Keratinocyte (primary cell): ENCODE data around the gene MX1. TPM values are rescaled to one million over a fixed set of nuclear protein-coding genes. Genes with fewer than 3 reads are reported as not detected.

Experiments
- DNase-seq: peaks from one replicate; pipeline ENCODE4 v3.0.0-alpha.2; 2011; ENCODE audit warnings: low read depth, missing footprints, low spot score
- FAIRE-seq: peaks from 2 replicates; lab custom pipeline; 2011; peaks lifted over from hg19 to GRCh38; lab: Jason Lieb, UNC
- H2AFZ ChIP-seq: 2 replicates; pipeline ENCODE4 v1.6.0; 2012; ENCODE audit warnings: low read length, control low read depth, inconsistent platforms; ENCODE audit not compliant: control insufficient read depth
- H3K27ac ChIP-seq: 2 replicates; pipeline ENCODE4 v1.5.1; 2011; ENCODE audit warnings: low read length; ENCODE audit not compliant: control insufficient read depth, insufficient read depth
- H3K27me3 ChIP-seq: 3 replicates; pipeline ENCODE4 v1.6.0; 2011; ENCODE audit warnings: low read length; ENCODE audit not compliant: control insufficient read depth, insufficient read depth; ENCODE audit errors: extremely low read depth
- H3K36me3 ChIP-seq, 2 experiments: 2 replicates in 1 of 2; 3 replicates in 1 of 2; pipeline ENCODE4 v1.5.1; 2011; ENCODE audit warnings: low read length in 2 of 2, mild to moderate bottlenecking in 1 of 2; ENCODE audit not compliant: control insufficient read depth in 2 of 2, insufficient read depth in 2 of 2; ENCODE audit errors: extremely low read depth in 1 of 2
- H3K4me1 ChIP-seq: 3 replicates; pipeline ENCODE4 v1.5.1; 2011; ENCODE audit warnings: low read length; ENCODE audit not compliant: control insufficient read depth, insufficient read depth; ENCODE audit errors: extremely low read depth
- H3K4me2 ChIP-seq: 3 replicates; pipeline ENCODE4 v1.6.0; 2011; ENCODE audit warnings: low read depth, low read length; ENCODE audit not compliant: control insufficient read depth, insufficient read depth; ENCODE audit errors: extremely low read depth
- H3K4me3 ChIP-seq, 3 experiments: fragments of 200-600 bp in 1 of 3; sonication (generic) in 1 of 3; 2 replicates in 2 of 3; 3 replicates in 1 of 3; pipeline ENCODE4 v1.5.1; 2011 to 2016; ENCODE audit warnings: low read length in 3 of 3, mild to moderate bottlenecking in 3 of 3, control low read depth in 2 of 3, inconsistent platforms in 1 of 3, low read depth in 1 of 3, mixed read lengths in 1 of 3, mixed run types in 1 of 3, moderate library complexity in 1 of 3; ENCODE audit not compliant: control insufficient read depth in 2 of 3, insufficient read depth in 2 of 3; ENCODE audit errors: extremely low read depth in 1 of 3
- H3K79me2 ChIP-seq: 2 replicates; pipeline ENCODE4 v1.6.0; 2012; ENCODE audit warnings: low read length; ENCODE audit not compliant: control insufficient read depth, insufficient read depth
- H3K9ac ChIP-seq: 3 replicates; pipeline ENCODE4 v1.6.0; 2011; ENCODE audit warnings: low read length; ENCODE audit not compliant: control insufficient read depth, insufficient read depth; ENCODE audit errors: extremely low read depth
- H3K9me1 ChIP-seq: 3 replicates; pipeline ENCODE4 v1.6.0; 2011; ENCODE audit warnings: low read length; ENCODE audit not compliant: control insufficient read depth, insufficient read depth; ENCODE audit errors: extremely low read depth
- H3K9me3 ChIP-seq: 2 replicates; pipeline ENCODE4 v1.5.1; 2012; ENCODE audit warnings: low read depth, low read length; ENCODE audit not compliant: control insufficient read depth
- H4K20me1 ChIP-seq: 3 replicates; pipeline ENCODE4 v1.6.0; 2011; ENCODE audit warnings: low read length; ENCODE audit not compliant: control insufficient read depth, insufficient read depth; ENCODE audit errors: extremely low read depth
- EZH2 ChIP-seq: IDR thresholded peaks from one replicate; pipeline ENCODE4 v1.6.1; 2012; ENCODE audit warnings: inconsistent platforms, mild to moderate bottlenecking, low read length, moderate library complexity
- dilution Hi-C: fragments of 300-500 bp; cut with MboI; formaldehyde crosslinking; loops from one replicate; pipeline ENCODE4 v1.7.0; 2020; ENCODE audit warnings: low sequenced_read_pairs; ENCODE audit not compliant: extremely low pct_ligation_motif_present
- polyA plus RNA-seq, 5 experiments: library from polyadenylated mRNA; depleted of rRNA in 3 of 5; stranded (reverse) in 3 of 5; stranded (forward) in 1 of 5; unstranded in 1 of 5; fragments of >200 nt; gene quantifications; 1 replicate in 1 of 5; 2 replicates in 3 of 5; 3 replicates in 1 of 5; pipeline versions ENCODE4 v1.2.1 to v1.2.3, GENCODE V29; 2011 to 2012; ENCODE audit warnings: missing spikeins in 2 of 5, low read depth in 1 of 5, low replicate concordance in 1 of 5
- TF ChIP-seq, protein P1 (sequence below), 3 experiments: IDR thresholded peaks in 1 of 3; conservative IDR thresholded peaks in 1 of 3; optimal IDR thresholded peaks in 1 of 3; 2 replicates in 2 of 3; 3 replicates in 1 of 3; pipeline versions ENCODE3 to v1.5.1; 2011; ENCODE audit warnings: low read length in 3 of 3, mild to moderate bottlenecking in 3 of 3, moderate library complexity in 2 of 3, control low read depth in 1 of 3, inconsistent platforms in 1 of 3; ENCODE audit not compliant: insufficient read depth in 2 of 3; ENCODE audit errors: extremely low read depth in 1 of 3

MX1 gene
- polyA plus RNA-seq, 1 donor (not counting 4 experiments of a cell fraction or from before 2014, with no cell fraction given): 151 TPM

DNA sequence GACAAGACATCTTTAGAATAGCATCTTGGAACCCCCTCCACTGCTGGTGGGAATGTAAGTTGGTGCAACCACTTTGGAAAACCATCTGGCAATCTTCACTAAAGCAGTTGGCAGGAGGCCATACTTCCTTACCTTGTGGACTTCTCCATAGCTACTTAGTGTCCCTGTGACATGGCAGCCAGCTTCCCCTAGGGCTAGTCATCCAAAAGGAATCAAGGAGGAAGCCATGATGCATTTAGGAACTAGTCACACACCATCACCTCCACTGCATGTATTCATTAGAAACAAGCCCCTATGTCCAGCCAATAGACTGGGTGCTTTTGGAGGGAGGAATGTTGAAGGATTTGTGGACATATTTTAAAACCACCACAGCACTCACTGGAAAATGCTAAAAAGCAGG is 44.3 kb upstream of the MX1 start:
- Histone ChIP-seq H3K4me3 (no peak overlapping the region), H3K9ac (no peak overlapping the region), H3K79me2 (no peaks in the 10 kb centered on the region), H2AFZ (no peak overlapping the region), H4K20me1 (no peaks in the 10 kb centered on the region), H3K9me1 (no peaks in the 10 kb centered on the region), H3K27ac (no peak overlapping the region), H3K4me1 (no peaks in the 10 kb centered on the region), H3K36me3 (no peaks in the 10 kb centered on the region), H3K9me3 (no peaks in the 10 kb centered on the region), H3K27me3 (peaks cover 21% of the 10 kb centered on the region), H3K4me2 (no peak overlapping the region)
- FAIRE-seq (no peak), DNase-seq (no peak)
- TF ChIP-seq, protein P1, sequence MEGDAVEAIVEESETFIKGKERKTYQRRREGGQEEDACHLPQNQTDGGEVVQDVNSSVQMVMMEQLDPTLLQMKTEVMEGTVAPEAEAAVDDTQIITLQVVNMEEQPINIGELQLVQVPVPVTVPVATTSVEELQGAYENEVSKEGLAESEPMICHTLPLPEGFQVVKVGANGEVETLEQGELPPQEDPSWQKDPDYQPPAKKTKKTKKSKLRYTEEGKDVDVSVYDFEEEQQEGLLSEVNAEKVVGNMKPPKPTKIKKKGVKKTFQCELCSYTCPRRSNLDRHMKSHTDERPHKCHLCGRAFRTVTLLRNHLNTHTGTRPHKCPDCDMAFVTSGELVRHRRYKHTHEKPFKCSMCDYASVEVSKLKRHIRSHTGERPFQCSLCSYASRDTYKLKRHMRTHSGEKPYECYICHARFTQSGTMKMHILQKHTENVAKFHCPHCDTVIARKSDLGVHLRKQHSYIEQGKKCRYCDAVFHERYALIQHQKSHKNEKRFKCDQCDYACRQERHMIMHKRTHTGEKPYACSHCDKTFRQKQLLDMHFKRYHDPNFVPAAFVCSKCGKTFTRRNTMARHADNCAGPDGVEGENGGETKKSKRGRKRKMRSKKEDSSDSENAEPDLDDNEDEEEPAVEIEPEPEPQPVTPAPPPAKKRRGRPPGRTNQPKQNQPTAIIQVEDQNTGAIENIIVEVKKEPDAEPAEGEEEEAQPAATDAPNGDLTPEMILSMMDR (optimal IDR thresholded peaks at IDR 0.05 in 1 of 3, IDR thresholded peaks at IDR 0.05 in 1 of 3, conservative IDR thresholded peaks at IDR 0.05 in 1 of 3; ENCODE audit: extremely low read depth in 1 of 3, insufficient read depth in 2 of 3, low read length in 3 of 3): no peak
- TF ChIP-seq EZH2: no peak
- dilution Hi-C loops: no loop called here

DNA sequence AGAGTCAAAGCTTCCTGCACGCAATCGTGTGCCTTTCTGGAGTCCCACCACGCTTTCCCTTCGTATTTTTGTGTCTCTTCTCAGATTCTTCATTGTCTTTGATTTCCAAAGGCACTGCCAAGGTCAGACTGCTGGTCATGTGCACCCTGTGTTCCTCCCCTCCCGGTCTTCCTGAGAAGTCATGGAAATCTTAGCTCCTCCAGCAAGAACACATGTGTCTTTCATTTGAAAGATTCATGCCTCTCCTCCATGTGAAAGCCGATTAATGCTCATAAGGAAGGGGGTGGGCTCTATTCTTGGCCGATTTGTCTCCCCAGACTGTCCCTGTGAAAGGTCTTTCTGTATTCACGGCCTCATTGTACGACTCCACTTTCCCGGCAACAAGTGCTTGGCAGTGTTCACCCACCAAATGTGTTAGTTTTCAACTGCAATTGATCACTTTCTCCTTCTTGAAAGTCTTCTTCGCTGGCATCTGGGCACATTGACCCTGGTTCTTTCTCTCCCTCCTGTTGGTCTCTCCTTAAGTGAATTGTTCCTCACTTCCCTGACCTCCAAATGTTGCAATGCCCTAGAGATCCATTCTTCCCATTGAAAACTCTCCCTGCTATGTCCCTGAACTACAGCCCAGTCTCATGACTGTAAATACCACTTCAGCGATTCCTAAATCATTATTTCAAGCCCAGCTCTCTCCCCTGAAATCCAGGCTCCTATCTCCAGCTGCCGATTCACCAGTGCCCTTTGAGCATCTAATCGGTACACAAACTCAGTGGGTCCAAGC is 38.8 kb upstream of the MX1 start:
- Histone ChIP-seq H2AFZ (no peak overlapping the region), H3K27ac (no peak overlapping the region), H3K27me3 (peaks cover 4% of the 10 kb centered on the region), H3K4me2 (no peak overlapping the region), H3K4me3 (no peak overlapping the region), H4K20me1 (no peaks in the 10 kb centered on the region), H3K9me1 (no peaks in the 10 kb centered on the region), H3K36me3 (no peaks in the 10 kb centered on the region), H3K9me3 (no peaks in the 10 kb centered on the region), H3K4me1 (no peaks in the 10 kb centered on the region), H3K9ac (no peak overlapping the region), H3K79me2 (no peaks in the 10 kb centered on the region)
- FAIRE-seq: no peak
- dilution Hi-C loops: no loop called here
- TF ChIP-seq, protein P1 (optimal IDR thresholded peaks at IDR 0.05 in 1 of 3, IDR thresholded peaks at IDR 0.05 in 1 of 3, conservative IDR thresholded peaks at IDR 0.05 in 1 of 3; ENCODE audit: extremely low read depth in 1 of 3, insufficient read depth in 2 of 3, low read length in 3 of 3): no peak
- no peak for TF ChIP-seq EZH2
- DNase-seq: no peak
